NCI-H69 (cell line): ENCODE data around the gene TMEM161A.
"Not testable (repeated sequence)": the region's sequence is repeated elsewhere in the genome, so short reads cannot be mapped to it uniquely, and the experiment has no call there.

Experiments
- DNase-seq: peaks from one replicate; lab custom pipeline; 2025; lab: John Stamatoyannopoulos, UW

TMEM161A gene

DNA sequence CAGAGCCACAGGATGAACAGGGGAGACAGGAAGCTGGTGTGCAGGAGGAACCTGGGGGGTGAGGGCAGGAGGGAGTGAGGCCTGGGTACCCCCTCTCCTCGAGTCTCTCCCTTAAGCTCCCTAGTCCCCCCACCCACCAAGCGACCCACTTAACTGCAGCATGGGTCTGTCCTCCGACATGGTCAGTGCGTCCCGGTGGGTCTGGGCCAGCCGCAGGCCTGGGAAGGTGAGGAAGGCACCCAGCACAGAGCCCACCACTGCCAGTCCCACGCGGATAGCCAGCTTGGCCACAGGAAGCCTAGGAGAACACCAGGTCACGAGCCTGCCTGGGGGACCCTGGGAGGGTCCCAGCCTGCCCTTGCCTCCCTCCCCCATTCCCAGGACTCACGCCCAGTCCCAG, 16.9 kb downstream of the TMEM161A start:
- DNase-seq = no peak

DNA sequence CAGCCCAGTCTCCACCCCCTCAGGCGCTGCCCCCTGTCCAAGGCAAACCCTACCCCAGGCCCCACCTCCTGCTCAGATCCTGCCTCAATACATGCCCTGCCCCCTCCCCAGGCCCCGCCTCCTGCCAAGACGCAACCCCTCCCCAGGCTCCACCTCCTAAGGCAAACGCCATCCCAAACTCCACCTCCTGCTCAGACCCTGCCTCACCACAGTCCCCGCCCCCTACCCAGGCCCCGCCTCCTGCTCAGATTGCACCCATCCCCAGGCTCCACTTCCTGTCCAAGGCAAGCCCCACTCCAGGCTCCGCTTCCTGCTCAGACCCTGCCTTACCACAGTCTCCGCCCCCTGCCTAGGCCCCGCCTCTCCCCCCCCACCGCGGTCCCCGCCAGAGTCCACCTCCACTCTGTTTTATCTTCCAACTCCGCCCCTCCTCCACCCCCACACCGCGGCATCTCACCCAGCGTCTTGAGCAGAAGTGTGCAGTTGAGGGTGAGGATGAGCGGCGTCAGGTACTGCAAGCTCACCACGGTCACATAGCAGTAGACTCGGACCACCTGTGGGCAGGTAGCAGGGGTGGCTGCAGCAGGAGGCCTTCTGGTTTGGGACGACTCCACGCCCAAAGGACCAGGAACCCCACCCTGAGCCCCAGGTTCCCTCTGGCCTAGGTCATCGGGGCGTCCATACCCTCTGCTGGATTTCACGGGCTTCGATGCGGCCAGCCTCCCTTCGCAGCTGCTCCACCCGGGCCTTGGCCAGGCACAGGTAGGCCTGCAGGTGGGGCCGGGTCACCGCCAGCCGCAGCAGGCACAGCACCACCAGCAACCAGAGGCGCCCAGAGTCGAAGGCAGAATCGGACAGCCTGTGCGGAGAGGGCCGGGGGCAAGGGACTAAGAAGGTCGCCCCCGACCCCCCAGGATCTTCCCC, 17.7 kb downstream of the TMEM161A start:
- DNase-seq = peak; percentile 98

DNA sequence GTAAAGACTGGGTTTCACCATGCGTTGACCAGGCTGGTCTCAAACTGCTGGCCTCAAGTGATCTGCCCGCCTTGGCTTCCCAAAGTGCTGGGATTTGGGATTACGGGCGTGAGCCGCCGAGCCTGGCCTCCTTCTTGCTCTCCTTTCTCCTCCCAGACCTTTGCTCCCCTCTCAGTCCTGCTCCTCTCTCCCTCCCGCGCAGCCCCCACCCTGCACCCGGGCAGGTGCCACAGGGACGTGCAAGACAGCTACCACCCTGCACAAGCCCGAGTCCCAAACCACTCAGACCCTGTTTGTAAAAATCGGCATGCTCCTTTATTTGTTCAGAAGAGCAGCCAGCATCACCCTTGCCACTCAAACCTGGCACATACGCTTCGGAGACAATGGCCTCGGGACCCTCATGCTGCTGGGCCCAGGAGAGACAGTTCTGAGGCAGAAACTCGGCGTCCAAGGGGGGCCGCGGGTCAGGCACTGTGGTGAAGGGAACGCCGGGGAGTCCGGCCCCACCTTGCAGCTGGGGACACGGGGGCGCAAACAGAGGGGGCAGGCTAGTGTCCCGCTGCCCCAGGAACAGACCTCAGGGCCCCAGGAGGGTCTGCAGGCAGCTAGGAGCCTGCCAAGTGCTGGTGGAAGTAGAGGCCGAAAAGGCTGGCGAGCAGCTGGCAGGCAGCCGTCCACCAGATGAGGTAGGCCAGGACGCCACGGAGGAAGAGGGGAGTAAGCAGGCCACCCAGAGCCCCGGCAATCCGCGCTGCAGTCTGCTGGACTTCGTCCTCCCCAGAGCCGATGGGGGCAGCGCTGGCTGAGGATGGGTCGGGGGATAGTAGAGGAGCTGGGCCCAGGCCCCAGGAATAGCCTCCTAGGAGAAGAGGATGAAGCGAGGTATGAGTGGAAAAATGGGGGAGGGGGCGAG, 18.7 kb downstream of the TMEM161A start:
- DNase-seq = no peak

DNA sequence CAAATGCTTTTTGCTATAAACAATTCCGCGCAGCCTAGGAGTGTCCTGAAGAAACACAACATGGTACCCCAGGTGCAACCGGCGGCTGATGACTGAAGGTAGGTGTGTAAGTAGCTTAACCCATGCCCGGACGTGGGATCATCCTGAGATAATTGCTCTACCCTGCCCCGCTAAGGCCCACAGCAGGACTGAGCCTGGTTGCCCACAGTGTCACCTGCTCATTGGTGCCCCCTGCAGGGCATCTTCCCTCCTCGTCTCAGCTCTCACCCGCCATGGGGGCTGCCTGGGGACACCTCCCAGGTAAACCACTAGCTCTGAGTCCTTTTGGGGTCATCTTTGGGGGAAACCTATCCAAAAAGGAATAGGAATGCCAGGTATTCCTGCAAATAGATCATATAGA, 22.3 kb downstream of the TMEM161A start:
- peak; percentile 68 for DNase-seq

DNA sequence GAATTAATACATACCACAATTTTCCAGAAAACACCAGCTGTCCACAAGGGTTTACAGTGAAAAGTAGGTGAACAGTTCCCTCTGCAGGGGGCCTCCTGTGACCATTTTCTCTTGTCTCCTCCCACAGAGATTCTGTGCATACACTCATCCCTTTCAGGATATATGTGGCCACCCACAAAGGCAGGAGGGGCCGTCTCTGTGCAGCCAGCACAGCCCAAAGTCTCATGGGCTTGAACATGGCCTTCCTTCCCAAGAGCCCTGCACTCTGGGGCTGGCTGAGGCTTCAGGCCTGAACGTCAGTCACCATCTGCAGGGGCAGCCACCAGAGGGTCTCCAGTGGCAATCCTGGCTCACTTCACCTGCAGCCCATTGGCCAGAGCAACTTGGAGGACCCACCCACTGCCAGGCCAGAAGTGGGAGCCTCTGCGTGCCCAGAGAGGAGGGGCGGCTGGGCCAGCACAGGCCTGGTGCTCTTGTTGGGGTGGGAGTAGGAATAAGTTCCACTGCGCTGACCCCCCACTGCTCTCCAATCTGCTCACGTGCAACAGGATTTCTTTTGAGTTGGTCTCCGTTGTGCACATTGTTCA, 25.1 kb downstream of the TMEM161A start:
- DNase-seq = peak; percentile 72

DNA sequence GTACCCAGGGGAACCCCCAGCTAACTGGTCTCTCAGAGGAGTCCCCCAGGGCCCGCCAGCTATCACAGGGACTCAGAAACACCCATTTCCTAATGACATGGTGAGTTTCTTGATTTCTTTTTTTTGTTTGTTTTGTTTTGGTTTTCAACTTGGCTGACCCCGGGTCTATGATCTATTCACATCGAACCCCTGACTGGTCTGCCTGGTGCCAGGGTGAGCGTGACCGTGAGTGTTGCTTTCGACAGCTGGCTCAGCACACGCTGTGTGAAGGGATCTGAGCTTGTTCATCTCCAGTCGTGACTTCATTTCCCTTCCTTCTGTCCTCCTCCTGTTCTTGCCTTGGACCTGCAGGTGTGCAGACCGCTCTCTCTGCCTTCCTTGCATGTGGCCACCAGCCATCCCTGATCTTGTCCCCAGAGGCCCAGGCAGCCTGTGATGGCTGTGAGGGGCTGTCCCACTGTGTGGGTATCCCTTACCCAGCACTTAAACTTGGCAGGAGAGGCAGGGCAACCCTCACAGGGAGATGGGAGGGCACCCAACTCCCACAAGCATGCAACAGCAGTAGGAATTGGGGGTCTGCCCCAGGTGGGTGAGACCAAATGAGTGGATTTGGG, 26.2 kb downstream of the TMEM161A start:
- no peak for DNase-seq

DNA sequence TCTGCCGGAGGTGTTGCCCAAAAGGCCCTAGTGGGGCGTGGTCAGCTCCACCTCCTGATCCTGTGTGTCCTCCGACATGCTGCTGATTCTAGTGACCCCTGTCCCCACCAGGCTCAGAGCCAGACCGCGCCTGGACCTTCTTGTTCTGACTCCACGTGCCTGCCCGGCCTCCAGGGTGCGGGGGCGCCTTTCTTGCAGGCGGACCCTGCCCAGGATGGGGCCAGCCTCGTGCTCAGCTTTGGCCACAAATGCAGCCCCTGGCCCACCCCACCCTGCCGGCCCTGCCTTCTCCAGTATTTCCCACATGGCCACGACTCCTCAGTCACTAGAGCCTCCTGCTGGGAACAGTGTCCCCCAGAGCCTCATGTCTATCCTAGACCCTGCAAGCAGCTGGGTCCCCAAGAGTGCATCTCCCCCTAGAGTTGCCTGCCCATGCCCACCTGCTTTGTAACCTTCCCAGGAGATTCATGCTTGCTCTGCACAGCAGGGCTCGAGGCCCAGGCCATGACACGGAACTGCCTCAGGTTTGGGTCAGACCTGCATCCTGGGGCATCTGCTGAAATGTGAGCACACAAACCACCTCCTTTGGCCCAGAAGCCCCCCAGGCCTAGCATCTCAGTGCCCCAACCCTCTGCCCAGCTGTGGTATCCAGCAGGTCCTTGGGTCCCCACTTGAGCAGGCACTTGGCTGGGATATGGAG, 27.0 kb downstream of the TMEM161A start:
- DNase-seq = no peak

DNA sequence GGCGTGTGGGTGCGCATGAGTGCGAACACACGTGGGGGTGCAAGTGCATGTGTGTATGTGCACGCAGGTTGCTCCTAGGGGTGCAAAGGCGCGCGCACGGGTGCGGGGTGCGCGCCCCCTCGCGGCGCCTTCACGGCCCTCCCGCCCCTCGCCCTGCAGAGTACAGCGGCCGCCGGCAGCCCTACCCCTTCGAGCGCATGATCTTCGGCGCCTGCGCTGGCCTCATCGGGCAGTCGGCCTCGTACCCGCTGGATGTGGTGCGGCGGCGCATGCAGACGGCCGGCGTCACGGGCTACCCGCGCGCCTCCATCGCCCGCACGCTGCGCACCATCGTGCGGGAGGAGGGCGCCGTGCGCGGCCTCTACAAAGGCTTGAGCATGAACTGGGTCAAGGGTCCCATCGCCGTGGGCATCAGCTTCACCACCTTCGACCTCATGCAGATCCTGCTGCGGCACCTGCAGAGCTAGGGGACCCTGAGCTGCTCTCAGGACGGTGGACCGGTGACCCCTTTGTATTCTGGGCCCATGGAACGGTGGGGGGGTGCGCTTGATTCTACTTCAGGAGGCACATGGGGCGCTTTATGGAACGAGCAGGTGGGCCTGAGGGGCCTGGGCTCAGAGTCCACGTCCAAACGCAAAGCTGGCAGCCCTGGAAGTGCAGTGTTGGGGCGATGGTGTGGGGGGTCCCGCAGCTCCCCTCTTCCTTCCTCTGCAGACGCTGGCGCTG, 27.7 kb downstream of the TMEM161A start:
- DNase-seq = no peak

DNA sequence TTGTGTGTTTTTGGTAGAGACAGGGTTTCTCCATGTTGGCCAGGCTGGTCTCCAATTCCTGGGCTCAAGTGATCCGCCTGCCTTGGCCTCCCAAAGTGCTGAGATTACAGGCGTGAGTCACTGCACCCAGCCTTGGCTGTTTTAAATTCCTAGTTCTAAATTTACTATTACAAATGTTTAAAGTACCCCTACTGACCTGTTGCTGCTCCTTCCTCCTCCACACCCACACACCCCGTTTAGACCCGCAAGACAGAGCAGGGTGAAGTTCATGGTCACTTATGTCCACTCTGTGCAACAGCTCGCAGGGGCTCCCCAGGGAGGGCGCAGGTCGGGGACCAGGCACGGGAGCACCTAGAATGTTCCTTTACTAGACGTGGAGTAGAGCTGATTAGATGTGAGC, 28.7 kb downstream of the TMEM161A start:
- no peak for DNase-seq

DNA sequence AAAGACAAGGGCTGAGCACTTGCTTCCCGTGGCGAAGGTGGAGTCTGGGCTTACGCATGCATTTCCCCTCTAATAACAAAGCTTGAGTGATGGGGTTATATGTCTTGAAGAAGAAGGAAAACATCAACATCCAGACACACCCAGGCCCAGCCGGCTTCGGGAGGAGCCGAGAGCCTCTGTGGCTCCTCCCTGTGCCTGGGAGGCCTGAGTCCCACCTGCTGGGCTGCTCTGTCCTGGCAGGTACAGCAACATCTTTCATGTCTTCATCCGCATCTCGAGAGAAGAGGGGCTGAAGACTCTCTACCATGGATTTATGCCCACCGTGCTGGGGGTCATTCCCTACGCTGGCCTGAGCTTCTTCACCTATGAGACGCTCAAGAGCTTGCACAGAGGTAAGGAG, 30.6 kb downstream of the TMEM161A start:
- peak; percentile 26 for DNase-seq

DNA sequence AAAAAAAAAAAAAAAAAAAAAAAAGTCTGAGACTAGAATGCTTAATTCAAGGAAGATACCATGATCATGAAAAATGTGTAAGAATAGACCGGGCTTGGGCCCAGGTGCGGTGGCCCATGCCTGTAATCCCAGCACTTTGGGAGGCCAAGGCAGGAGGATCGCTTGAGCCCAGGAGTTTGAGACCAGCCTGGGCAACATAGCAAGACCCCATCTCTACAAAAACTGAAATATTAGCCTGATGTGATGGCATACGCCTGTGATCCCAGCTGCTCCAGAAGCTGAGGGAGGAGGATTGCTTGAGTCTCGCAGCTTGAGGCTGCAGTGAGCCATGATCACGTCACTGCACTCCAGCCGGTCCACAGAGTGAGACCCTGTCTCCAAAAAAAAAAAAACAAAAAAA, 31.3 kb downstream of the TMEM161A start:
- DNase-seq = not testable (repeated sequence)

DNA sequence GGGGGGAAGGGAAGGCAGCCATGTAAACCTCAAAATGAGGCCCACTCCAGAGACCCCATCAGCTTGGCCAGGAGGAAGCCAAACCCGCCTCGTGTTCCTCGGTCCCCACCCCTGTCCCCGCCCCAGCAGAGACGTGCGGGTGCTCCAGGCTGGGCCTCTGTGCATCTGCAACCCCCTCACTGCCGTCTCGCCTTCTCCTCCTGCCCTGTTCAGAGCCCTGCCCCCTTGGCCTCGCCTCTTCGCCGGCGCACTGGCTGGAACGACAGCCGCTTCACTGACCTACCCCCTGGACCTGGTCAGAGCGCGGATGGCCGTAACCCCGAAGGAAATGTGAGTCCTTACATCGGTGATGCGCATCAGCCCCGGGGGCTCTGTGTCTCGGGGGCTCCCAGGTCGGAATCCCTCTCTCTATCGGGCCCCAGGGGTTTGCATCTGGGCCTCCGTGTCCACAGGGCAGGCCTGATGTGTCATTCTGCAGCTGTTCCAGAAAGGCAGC, 32.2 kb downstream of the TMEM161A start:
- no peak for DNase-seq

DNA sequence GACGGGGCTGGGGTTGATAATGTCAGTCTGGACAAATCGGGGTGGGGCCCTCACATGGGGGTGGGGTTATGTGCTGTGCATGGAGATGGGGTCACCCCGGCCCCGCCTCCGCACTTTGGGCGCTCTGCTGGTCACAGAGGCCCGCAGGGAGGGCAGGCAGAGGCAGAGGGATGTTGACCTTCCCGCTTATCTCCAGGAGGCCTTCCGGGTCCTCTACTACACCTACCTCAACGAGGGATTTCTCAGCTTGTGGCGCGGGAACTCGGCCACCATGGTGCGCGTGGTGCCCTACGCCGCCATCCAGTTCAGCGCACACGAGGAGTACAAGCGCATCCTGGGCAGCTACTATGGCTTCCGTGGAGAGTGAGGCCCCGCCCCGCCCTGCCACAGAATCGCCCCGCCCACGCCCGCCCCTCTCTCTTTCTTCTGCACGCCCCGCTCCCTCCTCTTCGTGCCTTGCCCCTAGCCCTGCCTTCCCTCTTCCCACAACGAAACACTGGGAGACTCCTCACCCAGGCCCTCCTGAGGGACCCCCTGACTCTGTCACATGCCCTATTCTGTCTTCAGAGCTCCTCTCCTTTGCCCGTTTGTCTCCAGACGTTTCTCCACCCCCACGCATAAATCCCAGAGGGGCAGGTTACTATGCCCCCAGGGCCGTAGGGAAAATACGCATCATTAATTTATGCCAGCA, 32.8 kb downstream of the TMEM161A start:
- DNase-seq = peak; percentile 85

DNA sequence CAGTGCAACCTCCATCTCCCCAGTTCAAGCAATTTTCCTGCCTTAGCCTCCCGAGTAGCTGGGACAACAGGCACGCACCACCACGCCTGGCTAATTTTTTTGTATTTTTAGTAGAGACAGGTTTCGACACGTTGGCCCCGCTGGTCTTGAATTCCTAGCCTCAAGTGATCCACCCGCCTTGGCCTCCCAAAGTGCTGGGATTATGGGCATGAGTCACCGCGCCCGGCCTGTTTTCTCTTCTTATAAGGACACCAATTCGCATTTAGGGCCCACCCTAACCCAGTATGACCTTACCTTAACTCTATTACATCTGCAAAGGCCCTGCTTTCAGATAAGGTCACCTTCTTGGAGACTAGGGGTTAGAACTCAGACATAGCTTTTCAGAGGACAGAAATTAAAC, 35.1 kb downstream of the TMEM161A start:
- DNase-seq = no peak

DNA sequence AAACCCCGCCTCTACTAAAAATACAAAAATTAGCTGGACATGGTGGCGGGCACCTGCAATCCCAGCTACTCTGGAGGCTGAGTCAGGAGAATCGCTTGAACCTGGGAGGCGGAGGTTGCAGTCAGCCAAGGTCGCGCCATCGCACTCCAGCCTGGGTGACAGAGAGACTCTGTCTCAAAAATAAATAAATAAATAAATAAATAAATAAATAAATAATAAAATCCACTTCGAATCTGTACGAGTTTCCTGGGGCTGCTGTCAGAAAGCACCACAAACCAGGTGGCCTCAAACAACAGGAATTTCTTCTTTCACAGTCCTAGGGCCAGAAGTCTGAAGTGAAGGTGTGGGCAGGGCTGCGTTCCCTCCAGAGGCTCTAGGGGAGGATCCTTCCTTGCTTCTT, 35.7 kb downstream of the TMEM161A start:
- not testable (repeated sequence) for DNase-seq

DNA sequence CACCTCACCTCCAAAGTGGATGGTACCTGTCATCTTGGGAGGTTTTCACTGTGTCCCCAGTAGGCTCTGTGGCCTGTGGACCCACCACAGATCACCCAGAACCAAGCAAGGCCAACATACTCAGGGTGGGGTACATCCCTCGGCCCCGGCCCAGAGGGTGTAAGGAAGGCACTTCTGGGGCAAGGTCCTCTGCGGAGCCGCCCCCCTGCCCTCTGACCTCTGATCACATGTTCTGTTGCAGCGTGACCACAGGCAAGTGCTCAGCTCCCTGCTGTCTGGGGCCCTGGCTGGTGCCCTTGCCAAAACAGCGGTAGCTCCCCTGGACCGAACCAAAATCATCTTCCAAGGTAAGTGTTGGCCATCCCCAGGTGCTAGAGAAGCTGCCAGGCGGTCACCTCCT, 36.7 kb downstream of the TMEM161A start:
- DNase-seq = no peak

DNA sequence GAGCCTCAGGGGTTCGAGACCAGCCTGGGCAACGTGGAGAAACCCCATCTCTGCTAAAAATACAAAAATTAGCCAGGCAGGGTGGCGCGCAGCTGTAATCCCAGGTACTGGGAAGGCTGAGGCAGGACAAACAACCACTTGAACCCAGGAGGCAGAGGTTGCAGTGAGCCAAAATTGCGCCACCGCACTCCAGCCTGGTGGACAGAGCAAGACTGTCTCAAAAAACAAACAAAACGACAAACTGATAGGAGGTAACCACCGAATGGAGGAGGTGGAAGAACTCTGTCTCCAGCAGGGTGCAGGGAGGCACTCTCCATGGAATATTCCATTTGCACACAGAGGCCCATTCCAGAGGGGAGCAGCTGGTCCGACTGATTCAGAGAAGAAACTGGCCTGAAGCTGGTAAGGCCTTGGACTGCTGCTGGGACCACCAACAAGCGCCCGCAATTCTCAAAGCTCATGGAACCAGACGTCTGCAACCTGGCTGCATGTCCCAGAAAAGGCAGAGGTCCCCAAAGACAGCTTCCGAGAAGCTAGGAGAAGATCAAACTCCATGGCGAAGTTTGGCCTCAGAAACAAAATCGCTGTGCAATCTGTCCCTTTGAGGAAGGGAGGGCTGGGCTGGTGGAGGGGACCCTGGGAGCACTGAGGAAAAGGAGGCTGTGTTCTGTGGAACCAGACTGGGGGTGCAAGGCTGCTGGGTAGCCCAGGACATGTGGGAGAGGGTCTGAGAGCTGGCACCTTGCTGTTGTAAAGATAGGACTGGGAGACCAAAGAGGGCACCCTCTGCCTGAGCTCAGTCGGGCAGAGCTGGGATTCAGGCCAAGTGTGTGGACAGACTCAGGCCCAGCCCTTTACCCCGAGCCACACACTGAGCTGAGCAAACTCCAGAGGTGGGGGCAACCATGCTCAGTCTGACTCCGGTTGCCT, 39.3 kb downstream of the TMEM161A start:
- DNase-seq = peak; percentile 44

DNA sequence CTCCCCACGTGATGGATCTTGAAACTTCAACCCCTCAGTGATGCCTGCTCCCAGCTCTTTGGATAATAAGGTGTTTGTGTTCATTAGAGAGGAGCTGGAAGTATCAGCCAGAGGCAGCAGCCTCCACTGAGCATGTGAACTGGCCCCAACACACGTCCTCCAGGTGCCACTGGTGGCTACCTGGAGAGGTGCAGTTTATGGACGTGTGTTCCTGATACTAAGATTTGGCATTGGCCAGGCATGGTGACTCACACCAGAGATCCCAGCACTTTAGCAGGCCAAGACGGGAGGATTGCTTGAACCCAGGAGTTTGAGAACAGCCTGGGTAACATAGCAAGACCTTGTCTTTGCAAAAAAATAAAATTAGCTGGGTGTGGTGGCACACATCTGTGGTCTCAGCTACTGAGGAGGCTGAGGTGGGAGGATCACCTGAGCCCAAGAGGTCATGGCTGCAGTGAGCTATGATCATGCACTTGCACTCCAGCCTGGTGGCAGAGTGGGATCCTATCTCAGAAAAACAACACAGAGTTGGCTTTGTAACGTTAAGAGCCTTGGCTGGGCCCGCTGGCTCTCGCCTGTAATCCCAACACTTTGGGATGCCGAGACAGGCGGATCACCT, 40.1 kb downstream of the TMEM161A start:
- DNase-seq = no peak
